ENCODE measurements around the gene BCL7C.
"Not testable (repeated sequence)": the region's sequence is repeated elsewhere in the genome, so short reads cannot be mapped to it uniquely, and the experiment has no call there.

The BCL7C gene

DNA sequence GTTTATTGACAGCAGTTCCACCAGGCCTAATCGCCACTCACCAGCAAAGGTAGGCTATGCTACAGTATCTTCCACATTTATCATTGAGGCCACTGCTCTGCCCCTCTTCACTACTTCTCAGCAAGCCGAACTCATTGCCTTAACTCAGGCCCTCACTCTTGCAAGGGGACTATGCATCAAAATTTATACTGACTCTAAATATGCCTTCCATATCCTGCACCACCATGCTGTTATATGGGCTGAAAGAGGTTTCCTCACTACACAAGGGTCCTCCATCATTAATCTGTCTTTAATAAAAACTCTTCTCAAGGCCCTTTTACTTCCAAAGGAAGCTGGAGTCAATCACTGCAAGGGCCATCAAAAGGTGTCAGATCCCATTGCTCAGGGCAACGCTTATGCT lies 30.7 kb downstream of the BCL7C start:
- not testable (repeated sequence) for H3K36me3 ChIP-seq (ENCODE audit: control insufficient read depth, insufficient read depth, low read length); H3K9ac ChIP-seq (ENCODE audit: low read length); H3K4me1 ChIP-seq (ENCODE audit: control insufficient read depth, insufficient read depth, low read length); H3K27ac ChIP-seq (ENCODE audit: low read depth, low read length); H3K4me3 ChIP-seq (ENCODE audit: low read length); H3K27me3 ChIP-seq (ENCODE audit: control insufficient read depth, insufficient read depth, low read length)

DNA sequence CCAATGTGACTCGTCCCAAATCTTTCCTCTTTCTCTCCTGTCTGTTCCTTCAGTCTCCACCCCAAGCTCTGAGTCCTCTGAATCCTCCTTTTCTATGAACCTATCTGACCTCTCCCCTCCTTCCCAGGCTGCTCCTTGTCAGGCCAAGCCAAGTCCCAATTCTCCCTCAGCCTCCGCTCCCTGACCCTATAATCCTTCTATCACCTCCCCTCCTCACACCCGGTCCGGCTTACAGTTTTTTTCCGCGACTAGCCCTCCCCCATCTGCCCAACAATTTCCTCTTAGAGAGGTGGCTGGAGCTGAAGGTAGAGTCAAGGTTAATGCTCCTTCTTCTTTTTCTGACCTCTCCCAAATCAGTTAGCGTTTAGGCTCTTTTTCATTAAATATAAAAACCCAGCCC lies 33.1 kb downstream of the BCL7C start:
- H3K4me1 ChIP-seq (ENCODE audit: control insufficient read depth, insufficient read depth, low read length); H3K27ac ChIP-seq (ENCODE audit: low read depth, low read length); H3K4me3 ChIP-seq (ENCODE audit: low read length); H3K9ac ChIP-seq (ENCODE audit: low read length); H3K27me3 ChIP-seq (ENCODE audit: control insufficient read depth, insufficient read depth, low read length); H3K36me3 ChIP-seq (ENCODE audit: control insufficient read depth, insufficient read depth, low read length): not testable (repeated sequence)

DNA sequence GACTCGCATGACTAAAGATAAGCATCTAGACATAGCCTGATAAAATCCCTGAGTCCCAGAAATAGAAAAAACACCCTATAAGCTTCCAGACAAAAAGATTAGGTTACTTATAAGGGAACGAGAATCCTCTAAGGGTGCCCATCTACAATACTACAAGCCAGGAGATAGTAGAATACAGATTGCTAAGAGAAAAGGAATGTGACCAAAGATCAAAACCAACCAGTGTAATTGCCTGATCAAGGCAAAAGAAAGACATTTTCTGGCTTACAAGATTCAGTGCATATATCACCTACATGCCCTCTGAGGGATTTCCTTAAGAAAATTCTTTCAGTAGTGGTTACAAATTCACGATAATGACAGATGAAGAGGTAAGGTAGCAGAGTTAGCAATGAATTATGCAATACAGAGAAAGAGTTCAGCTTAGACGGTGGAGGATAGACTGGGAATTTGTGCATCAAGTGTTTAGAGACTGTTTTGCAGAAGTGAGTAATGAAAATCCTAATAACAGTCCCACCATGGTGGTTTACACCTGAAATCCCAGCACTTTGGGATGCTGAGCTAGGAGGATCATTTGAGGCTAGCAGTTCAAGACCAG lies 35.0 kb downstream of the BCL7C start:
- Histone ChIP-seq H3K27ac (ENCODE audit: low read depth, low read length) (no peak overlapping the region), H3K4me1 (ENCODE audit: control insufficient read depth, insufficient read depth, low read length) (no peaks in the 10 kb centered on the region), H3K9ac (ENCODE audit: low read length) (no peak overlapping the region), H3K4me3 (ENCODE audit: low read length) (no peak overlapping the region), H3K36me3 (ENCODE audit: control insufficient read depth, insufficient read depth, low read length) (no peaks in the 10 kb centered on the region), H3K27me3 (ENCODE audit: control insufficient read depth, insufficient read depth, low read length) (no peaks in the 10 kb centered on the region)

DNA sequence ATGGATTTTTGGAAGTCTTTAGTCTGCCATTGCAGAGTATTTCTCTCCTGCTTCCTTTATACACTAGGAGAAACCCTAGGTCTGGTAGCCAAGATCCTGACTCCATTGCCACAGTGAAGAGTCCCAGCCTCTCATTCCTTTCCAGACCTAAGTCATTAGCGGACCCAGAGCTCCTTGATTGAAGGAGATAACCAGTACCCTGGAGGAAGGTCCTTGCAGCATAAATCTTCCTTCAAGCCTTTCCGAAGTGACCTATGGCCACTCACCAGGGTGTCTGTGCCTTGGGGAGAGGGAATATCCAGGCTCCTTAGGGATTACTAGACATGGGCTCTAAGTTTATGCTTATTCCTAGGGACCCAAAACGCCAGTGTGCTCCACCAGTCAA lies 35.8 kb downstream of the BCL7C start:
- no peaks in the 10 kb centered on the region for H3K36me3 ChIP-seq (ENCODE audit: control insufficient read depth, insufficient read depth, low read length)

DNA sequence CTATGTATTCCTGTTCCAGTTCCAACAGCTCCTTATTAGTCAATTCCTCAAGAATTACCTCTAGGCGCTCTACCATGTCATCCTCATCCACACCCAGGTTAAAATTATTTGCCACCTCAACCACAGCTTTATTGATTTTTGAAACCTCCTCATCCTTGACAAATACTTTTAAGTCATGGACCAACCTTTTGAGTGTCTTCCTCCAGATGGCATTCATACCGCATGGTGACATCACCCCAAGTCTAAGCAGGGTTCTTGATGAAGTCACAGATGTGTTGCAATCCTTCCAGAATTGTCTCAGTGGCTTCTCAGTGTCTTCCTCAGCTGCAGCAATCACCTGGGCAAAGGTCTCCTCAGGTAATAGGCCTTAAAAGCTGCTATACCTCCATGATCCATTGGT lies 40.1 kb downstream of the BCL7C start:
- Histone ChIP-seq H3K36me3 (ENCODE audit: control insufficient read depth, insufficient read depth, low read length) (no peaks in the 10 kb centered on the region), H3K27me3 (ENCODE audit: control insufficient read depth, insufficient read depth, low read length) (no peaks in the 10 kb centered on the region), H3K9ac (ENCODE audit: low read length) (no peak overlapping the region), H3K4me3 (ENCODE audit: low read length) (no peak overlapping the region), H3K4me1 (ENCODE audit: control insufficient read depth, insufficient read depth, low read length) (no peaks in the 10 kb centered on the region), H3K27ac (ENCODE audit: low read depth, low read length) (no peak overlapping the region)

More for the DNA sequence above, 35.8 kb downstream of the BCL7C start:
- H3K27ac ChIP-seq (ENCODE audit: low read depth, low read length) = no peak overlapping the region
- no peak overlapping the region for H3K9ac ChIP-seq (ENCODE audit: low read length)
- no peaks in the 10 kb centered on the region for H3K27me3 ChIP-seq (ENCODE audit: control insufficient read depth, insufficient read depth, low read length)
- H3K4me1 ChIP-seq (ENCODE audit: control insufficient read depth, insufficient read depth, low read length) = no peaks in the 10 kb centered on the region
- H3K4me3 ChIP-seq (ENCODE audit: low read length) = no peak overlapping the region

DNA sequence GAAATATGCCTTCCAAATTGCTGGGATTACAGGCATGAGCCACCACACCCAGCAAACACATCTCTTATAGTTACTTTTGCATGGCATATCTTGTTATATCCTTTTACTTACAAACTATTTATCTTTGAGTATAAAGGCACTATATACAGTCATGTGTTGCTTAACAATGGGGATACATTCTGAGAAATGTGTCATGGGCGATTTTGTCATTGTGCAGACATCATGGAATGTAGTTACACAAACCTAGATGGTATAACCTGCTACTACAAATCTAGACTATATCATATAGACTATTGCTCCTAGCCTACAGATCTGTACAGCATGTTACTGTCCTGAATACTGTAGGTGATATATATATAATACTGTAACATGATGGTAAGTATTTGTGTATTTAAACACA lies 43.6 kb downstream of the BCL7C start:
- Histone ChIP-seq H3K4me1 (ENCODE audit: control insufficient read depth, insufficient read depth, low read length) (peaks cover 2% of the 10 kb centered on the region), H3K9ac (ENCODE audit: low read length) (no peak overlapping the region), H3K36me3 (ENCODE audit: control insufficient read depth, insufficient read depth, low read length) (no peaks in the 10 kb centered on the region), H3K27me3 (ENCODE audit: control insufficient read depth, insufficient read depth, low read length) (no peaks in the 10 kb centered on the region), H3K4me3 (ENCODE audit: low read length) (no peak overlapping the region), H3K27ac (ENCODE audit: low read depth, low read length) (no peak overlapping the region)

DNA sequence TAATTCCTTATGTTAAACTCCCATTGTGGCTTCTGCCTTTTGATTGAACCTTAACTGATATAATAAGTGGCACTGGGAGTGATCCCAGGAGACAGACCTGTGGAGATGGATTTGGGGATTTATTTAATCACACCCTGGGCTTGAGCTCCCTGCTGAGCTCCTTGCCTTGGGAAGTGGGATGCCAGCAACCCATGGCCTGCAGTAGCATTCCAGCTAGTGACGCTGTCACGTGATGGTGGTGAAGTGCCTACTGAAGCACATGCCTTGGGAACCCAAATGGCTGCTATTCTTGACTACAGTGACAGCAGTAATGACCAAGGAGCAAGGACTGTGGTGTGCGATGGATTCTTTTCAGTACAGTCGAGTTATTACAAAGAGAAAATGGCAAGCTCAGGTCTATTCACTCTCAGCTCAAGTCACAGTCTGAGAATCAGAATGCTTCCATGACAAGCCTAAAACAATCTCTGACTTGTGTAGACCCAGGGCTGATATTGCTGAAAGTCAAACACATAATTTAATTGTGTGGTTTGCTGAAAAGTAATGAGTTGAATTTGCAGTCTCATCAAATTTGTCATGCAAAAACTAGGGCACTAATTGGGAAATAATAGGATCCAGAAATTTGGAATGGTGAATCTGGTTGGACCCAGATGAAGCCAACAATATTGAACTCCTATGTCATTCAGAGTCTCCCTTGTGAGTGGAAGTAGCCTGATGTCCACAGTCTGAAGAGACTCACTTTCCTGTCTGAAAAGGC lies 47.1 kb downstream of the BCL7C start:
- H3K4me3 ChIP-seq (ENCODE audit: low read length) = no peak overlapping the region
- H3K27me3 ChIP-seq (ENCODE audit: control insufficient read depth, insufficient read depth, low read length) = no peaks in the 10 kb centered on the region
- peaks cover 7% of the 10 kb centered on the region for H3K4me1 ChIP-seq (ENCODE audit: control insufficient read depth, insufficient read depth, low read length)
- H3K9ac ChIP-seq (ENCODE audit: low read length) = no peak overlapping the region
- no peak overlapping the region for H3K27ac ChIP-seq (ENCODE audit: low read depth, low read length)
- H3K36me3 ChIP-seq (ENCODE audit: control insufficient read depth, insufficient read depth, low read length) = no peaks in the 10 kb centered on the region

DNA sequence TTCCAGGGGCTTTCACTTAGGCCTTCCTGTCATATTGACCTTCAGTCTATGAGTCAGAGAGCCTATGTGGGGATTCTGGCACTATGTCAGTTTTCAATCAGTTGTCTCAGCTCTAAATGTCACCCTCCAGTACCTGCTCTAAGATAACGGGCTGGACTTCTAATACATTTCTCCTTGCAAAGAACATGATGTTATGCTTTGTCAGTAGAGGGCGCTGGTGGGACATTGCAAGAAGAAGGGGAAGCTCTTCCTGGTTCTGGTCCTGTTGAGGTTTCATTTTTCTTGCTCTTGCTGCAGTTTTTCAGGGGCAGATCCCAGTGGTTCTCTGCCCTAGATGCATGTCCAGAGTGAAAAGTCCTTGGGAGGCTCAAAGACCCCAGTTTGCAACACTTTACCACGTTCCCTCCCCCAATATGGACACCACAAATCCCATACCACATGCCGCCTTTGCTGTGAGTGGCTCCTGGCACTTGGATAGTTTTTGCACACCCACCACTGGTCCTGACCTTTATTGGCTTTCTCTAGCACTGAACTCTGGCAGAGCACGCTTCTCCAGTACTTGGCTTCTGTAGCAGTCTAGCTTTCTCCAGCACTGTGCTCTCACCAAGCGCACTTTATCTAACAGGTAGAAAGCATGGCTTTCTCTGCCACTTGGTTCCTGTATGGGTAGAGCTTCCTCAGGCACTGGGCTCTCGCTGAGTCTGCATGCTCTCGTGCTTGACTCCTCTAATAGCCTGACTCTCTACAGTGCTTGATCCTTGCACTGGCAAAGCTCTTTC lies 49.0 kb downstream of the BCL7C start:
- Histone ChIP-seq H3K4me3 (ENCODE audit: low read length) (peak overlapping the region; percentile 38), H3K4me1 (ENCODE audit: control insufficient read depth, insufficient read depth, low read length) (peaks cover 7% of the 10 kb centered on the region), H3K36me3 (ENCODE audit: control insufficient read depth, insufficient read depth, low read length) (no peaks in the 10 kb centered on the region), H3K27me3 (ENCODE audit: control insufficient read depth, insufficient read depth, low read length) (no peaks in the 10 kb centered on the region), H3K9ac (ENCODE audit: low read length) (no peak overlapping the region), H3K27ac (ENCODE audit: low read depth, low read length) (peak overlapping the region; percentile 33)

DNA sequence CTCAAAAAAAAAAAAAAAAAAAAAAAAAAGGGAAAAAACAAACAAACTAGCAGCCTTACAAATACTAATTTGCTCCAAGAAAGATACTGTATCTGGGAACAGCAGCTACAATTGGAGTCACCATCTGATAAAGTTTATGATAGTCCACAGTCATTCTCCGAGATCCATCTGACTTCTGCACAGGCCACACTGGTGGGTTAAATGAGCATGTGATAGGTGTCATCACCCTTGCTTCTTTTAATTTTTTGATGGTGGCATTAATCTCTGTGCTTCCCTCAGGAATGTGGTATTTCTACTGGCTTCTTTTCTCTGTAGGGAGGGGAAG lies 49.6 kb downstream of the BCL7C start:
- H3K4me3 ChIP-seq (ENCODE audit: low read length) = no peak overlapping the region
- H3K4me1 ChIP-seq (ENCODE audit: control insufficient read depth, insufficient read depth, low read length) = peaks cover 7% of the 10 kb centered on the region
- H3K36me3 ChIP-seq (ENCODE audit: control insufficient read depth, insufficient read depth, low read length) = no peaks in the 10 kb centered on the region
- no peak overlapping the region for H3K27ac ChIP-seq (ENCODE audit: low read depth, low read length)
- no peaks in the 10 kb centered on the region for H3K27me3 ChIP-seq (ENCODE audit: control insufficient read depth, insufficient read depth, low read length)
- H3K9ac ChIP-seq (ENCODE audit: low read length) = no peak overlapping the region

DNA sequence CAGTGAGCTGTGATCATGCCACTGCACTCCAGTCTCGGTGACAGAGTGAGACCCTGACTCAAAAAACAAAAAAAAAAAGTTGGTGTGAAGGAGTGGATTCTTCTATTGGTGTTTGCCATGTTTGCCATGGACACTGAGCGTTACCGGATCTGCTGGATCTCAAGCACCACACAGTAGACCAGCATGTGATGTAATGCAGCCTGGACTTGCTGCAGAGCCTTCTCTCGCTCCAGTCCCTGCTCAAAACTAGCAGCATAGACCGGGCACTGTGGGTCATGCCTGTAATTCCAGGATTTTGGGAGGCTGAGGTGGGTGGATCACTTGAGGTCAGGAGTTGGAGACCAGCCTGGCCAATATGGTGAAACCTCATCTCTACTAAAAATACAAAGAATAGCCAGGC lies 50.4 kb downstream of the BCL7C start:
- Histone ChIP-seq H3K36me3 (ENCODE audit: control insufficient read depth, insufficient read depth, low read length) (no peaks in the 10 kb centered on the region), H3K27ac (ENCODE audit: low read depth, low read length) (no peak overlapping the region), H3K27me3 (ENCODE audit: control insufficient read depth, insufficient read depth, low read length) (no peaks in the 10 kb centered on the region), H3K9ac (ENCODE audit: low read length) (no peak overlapping the region), H3K4me1 (ENCODE audit: control insufficient read depth, insufficient read depth, low read length) (peaks cover 7% of the 10 kb centered on the region), H3K4me3 (ENCODE audit: low read length) (no peak overlapping the region)

DNA sequence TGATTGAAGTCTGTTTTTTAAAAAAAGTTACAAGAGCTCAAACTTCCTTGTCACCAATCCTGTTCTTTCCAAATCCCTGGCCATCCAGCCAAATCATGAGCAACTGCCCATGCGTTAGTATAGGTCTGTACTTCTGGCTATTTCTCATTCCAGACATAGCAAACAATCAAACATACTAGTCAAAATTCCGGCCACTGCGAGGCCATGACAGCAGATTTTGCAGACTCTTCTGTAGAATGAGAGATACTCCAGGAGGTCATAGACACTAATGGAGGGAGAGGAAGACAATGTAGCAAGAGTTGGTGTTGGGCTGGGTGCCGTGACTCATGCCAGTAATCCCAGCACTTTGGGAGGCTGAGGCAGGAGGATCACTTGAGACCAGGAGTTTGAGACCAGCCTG lies 50.9 kb downstream of the BCL7C start:
- Histone ChIP-seq H3K27ac (ENCODE audit: low read depth, low read length) (no peak overlapping the region), H3K4me3 (ENCODE audit: low read length) (no peak overlapping the region), H3K9ac (ENCODE audit: low read length) (no peak overlapping the region), H3K27me3 (ENCODE audit: control insufficient read depth, insufficient read depth, low read length) (no peaks in the 10 kb centered on the region), H3K36me3 (ENCODE audit: control insufficient read depth, insufficient read depth, low read length) (no peaks in the 10 kb centered on the region), H3K4me1 (ENCODE audit: control insufficient read depth, insufficient read depth, low read length) (peaks cover 7% of the 10 kb centered on the region)

DNA sequence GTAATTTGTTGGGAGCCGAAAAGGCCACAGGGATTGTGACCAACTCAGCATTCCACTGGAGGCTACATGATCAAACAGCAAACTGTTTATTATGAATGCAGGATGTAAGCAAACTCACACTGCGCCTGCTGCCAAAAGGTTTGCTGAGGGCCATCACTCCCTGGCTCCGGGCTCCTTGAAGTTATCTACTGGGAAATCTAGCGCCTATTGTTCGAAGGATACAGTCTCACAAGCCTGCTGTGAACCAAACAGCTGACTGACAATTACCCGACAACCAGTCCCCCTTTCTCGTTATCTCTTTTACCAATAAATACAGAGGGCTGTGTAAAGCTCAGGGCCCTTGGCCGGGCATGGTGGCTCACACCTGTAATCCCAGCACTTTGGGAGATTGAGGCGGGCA lies 52.5 kb downstream of the BCL7C start:
- no peaks in the 10 kb centered on the region for H3K27me3 ChIP-seq (ENCODE audit: control insufficient read depth, insufficient read depth, low read length)
- H3K4me3 ChIP-seq (ENCODE audit: low read length) = no peak overlapping the region
- no peaks in the 10 kb centered on the region for H3K36me3 ChIP-seq (ENCODE audit: control insufficient read depth, insufficient read depth, low read length)
- no peak overlapping the region for H3K27ac ChIP-seq (ENCODE audit: low read depth, low read length)
- H3K4me1 ChIP-seq (ENCODE audit: control insufficient read depth, insufficient read depth, low read length) = peaks cover 7% of the 10 kb centered on the region
- no peak overlapping the region for H3K9ac ChIP-seq (ENCODE audit: low read length)

DNA sequence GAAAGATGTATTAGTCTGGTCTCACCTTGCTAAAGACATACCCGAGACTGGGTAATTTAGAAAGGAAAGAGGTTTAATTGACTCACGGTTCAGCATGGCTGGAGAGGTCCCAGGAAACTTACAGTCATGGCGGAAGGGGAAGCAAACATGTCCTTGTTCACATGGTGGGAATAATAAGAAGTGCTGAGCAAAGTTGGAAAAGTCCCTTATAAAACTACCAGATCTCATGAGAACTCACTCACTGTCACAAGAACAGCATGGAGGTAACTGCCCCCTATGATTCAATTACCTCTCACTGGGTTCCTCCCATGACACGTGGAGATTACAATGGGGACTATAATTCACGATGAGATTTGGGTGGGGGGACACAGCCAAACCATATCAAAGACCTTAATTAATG lies 53.3 kb downstream of the BCL7C start:
- H3K9ac ChIP-seq (ENCODE audit: low read length) = no peak overlapping the region
- H3K27ac ChIP-seq (ENCODE audit: low read depth, low read length) = no peak overlapping the region
- no peak overlapping the region for H3K4me3 ChIP-seq (ENCODE audit: low read length)
- H3K36me3 ChIP-seq (ENCODE audit: control insufficient read depth, insufficient read depth, low read length) = no peaks in the 10 kb centered on the region
- peaks cover 7% of the 10 kb centered on the region for H3K4me1 ChIP-seq (ENCODE audit: control insufficient read depth, insufficient read depth, low read length)
- no peaks in the 10 kb centered on the region for H3K27me3 ChIP-seq (ENCODE audit: control insufficient read depth, insufficient read depth, low read length)

All from rectal smooth muscle tissue (tissue), 1 donor.